GM23338 (cell line): Measurements from ENCODE around the gene THSD4.

Experiments used
- CTCF ChIP-seq, 2 experiments: fragments of 200-600 bp in 1 of 2; sonication (generic) in 1 of 2; conservative IDR thresholded peaks; 2 replicates each; pipeline versions ENCODE4 v1.5.1 to v1.6.1; 2016 to 2017; ENCODE audit warnings: antibody characterized with exemption in 2 of 2, low read depth in 2 of 2, mild to moderate bottlenecking in 2 of 2, moderate library complexity in 1 of 2
- EZH2 ChIP-seq: fragments of 200-600 bp; sonication (generic); IDR thresholded peaks from one replicate; pipeline ENCODE4 v1.8.0; 2017; ENCODE audit warnings: antibody characterized with exemption, mild to moderate bottlenecking, low read depth; ENCODE audit not compliant: unreplicated experiment

DNA sequence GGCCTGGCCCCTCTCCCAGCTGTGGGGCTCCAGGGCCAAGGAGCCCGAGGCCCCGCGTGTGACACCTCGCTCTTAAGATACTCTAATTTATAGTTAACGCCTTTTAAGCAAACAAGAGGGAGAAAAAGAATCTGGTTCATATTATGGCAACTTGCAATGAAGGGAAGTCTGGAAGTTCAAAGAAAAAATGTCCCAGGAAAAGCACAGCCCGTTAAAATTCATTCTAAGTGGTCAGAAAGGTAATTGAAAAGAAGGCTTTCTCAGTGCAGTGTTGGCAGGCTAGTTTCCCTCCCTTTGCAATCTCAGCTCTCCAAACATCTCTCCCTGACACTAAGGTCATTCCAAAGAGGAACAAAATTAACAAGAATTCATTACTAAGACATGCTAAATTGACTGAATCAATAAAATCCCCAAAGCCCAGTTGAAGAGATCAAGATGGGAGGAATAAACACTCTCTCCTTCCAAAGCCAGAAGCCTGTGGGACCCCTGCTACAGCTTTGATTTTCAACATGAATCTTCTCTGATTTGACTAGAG lies 339.3 kb downstream of the THSD4 start:
- TF ChIP-seq CTCF (conservative IDR thresholded peaks at IDR 0.05; ENCODE audit: low read depth in 2 of 2) (no peak), EZH2 (no peak)
